OCI-LY7 (cell line): ENCODE measurements around the gene ADGRF3.

Experiments
- EZH2phosphoT487 ChIP-seq: fragments of 200-600 bp; sonication (generic); IDR thresholded peaks from 2 replicates; pipeline ENCODE4 v1.6.1; 2018; ENCODE audit warnings: low read depth, borderline replicate concordance, mild to moderate bottlenecking, mixed run types, antibody characterized with exemption, low read length, moderate library complexity, mixed read lengths
- TF ChIP-seq, protein P1 (sequence below): fragments of 200-600 bp; sonication (generic); conservative IDR thresholded peaks from 2 replicates; pipeline ENCODE4 v1.5.1; 2014; ENCODE audit warnings: mild to moderate bottlenecking, antibody characterized with exemption, low read length, moderate library complexity, mixed read lengths

DNA sequence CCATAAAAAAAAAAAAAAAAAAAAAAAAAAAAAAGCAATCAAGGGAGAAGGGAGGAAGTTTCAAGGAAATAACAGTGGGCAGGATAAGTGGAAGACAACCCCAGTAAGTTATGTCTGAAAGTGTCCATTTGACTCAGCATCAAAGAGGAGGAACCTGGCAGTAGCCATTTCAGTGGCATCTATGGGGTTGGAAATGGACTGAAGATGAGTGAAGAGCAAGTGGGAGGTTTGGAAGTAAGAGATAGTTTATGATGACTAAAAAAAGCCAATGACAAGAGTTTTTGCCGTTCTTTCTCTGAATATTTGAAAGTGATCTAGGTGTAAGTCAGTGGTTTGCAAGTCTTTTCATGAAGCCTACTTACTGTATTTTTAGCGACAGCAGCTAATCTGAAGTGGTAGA, 9.9 kb downstream of the ADGRF3 start:
- TF ChIP-seq, protein P1, sequence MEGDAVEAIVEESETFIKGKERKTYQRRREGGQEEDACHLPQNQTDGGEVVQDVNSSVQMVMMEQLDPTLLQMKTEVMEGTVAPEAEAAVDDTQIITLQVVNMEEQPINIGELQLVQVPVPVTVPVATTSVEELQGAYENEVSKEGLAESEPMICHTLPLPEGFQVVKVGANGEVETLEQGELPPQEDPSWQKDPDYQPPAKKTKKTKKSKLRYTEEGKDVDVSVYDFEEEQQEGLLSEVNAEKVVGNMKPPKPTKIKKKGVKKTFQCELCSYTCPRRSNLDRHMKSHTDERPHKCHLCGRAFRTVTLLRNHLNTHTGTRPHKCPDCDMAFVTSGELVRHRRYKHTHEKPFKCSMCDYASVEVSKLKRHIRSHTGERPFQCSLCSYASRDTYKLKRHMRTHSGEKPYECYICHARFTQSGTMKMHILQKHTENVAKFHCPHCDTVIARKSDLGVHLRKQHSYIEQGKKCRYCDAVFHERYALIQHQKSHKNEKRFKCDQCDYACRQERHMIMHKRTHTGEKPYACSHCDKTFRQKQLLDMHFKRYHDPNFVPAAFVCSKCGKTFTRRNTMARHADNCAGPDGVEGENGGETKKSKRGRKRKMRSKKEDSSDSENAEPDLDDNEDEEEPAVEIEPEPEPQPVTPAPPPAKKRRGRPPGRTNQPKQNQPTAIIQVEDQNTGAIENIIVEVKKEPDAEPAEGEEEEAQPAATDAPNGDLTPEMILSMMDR: no peak
- no peak for TF ChIP-seq EZH2phosphoT487
